ENCODE data around the gene ENOSF1.

Gene ENOSF1

DNA sequence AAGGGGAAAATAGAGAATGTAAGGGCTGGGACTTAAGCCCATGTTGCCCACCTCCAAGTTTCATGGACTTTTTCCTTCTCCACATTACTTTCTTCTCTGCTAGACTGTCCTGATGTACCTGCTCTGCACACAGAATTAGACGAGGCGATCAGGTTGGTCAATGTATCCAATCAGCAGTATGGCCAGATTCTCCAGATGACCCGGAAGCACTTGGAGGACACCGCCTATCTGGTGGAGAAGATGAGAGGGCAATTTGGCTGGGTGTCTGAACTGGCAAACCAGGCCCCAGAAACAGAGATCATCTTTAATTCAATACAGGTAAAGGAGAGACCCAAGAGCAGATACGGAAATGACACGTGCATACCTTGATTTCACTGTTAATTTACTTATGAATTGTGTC lies 71.2 kb downstream of the ENOSF1 start:
- no peak overlapping the region for H2AFZ ChIP-seq (ENCODE audit: low read depth, low read length, severe bottlenecking)

DNA sequence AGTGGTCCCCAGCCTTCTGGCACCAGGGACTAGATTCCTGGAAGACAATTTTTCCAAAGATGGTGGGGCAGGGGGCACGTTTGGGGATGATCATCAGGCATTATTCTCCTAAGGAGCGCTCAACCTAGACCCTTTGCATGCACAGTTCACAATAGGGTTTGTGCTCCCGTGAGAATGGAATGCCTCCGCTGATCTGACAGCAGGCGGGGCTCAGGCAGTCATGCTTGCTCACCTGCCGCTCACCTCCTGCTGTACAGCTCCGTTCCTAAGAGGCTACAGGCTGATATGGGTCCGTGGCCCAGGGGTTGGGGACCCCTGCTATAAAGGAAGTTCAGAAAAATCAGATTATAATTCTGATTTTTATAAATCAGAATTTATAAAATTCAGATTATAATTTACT lies 77.3 kb downstream of the ENOSF1 start:
- H3K9ac ChIP-seq (ENCODE audit: low read length) = no peak overlapping the region
- H2AFZ ChIP-seq (ENCODE audit: low read depth, low read length, severe bottlenecking) = no peak overlapping the region
- TF ChIP-seq CTCF (IDR thresholded peaks at IDR 0.05; ENCODE audit: insufficient read depth, low read length, poor library complexity, severe bottlenecking) = no peak
- no peak for TF ChIP-seq EZH2phosphoT487 (conservative IDR thresholded peaks at IDR 0.05; ENCODE audit: low read length)
- no peaks in the 10 kb centered on the region for H3K79me2 ChIP-seq (ENCODE audit: insufficient read depth, low read length)
- no peaks in the 10 kb centered on the region for H4K20me1 ChIP-seq (ENCODE audit: low read depth, low read length)
- no peaks in the 10 kb centered on the region for H3F3A ChIP-seq (ENCODE audit: insufficient read depth)
- no peak overlapping the region for H3K4me3 ChIP-seq (ENCODE audit: insufficient read depth, low read length, poor library complexity, severe bottlenecking)
- H3K4me2 ChIP-seq (ENCODE audit: low read depth, low read length, poor library complexity, severe bottlenecking) = no peak overlapping the region
- no peaks in the 10 kb centered on the region for H3K9me3 ChIP-seq (ENCODE audit: insufficient read depth, low read length)
- no peak overlapping the region for H3K27ac ChIP-seq (ENCODE audit: low read depth, low read length)
- H3K9me2 ChIP-seq (replicated peaks; ENCODE audit: insufficient read depth, low read length) = no peaks in the 10 kb centered on the region
- no peaks in the 10 kb centered on the region for H3K27me3 ChIP-seq (ENCODE audit: low read length)
- H3K36me3 ChIP-seq (ENCODE audit: low read length) = no peaks in the 10 kb centered on the region

More for the DNA sequence above, 71.2 kb downstream of the ENOSF1 start:
- Histone ChIP-seq H3K79me2 (ENCODE audit: insufficient read depth, low read length) (no peaks in the 10 kb centered on the region), H3K9me3 (ENCODE audit: insufficient read depth, low read length) (no peaks in the 10 kb centered on the region), H3K4me3 (ENCODE audit: insufficient read depth, low read length, poor library complexity, severe bottlenecking) (no peak overlapping the region), H3K9ac (ENCODE audit: low read length) (no peak overlapping the region), H3K36me3 (ENCODE audit: low read length) (no peaks in the 10 kb centered on the region), H3K27ac (ENCODE audit: low read depth, low read length) (no peak overlapping the region), H3F3A (ENCODE audit: insufficient read depth) (no peaks in the 10 kb centered on the region), H3K9me2 (replicated peaks; ENCODE audit: insufficient read depth, low read length) (no peaks in the 10 kb centered on the region), H3K27me3 (ENCODE audit: low read length) (no peaks in the 10 kb centered on the region), H4K20me1 (ENCODE audit: low read depth, low read length) (no peaks in the 10 kb centered on the region), H3K4me2 (ENCODE audit: low read depth, low read length, poor library complexity, severe bottlenecking) (no peak overlapping the region)
- TF ChIP-seq EZH2phosphoT487 (conservative IDR thresholded peaks at IDR 0.05; ENCODE audit: low read length) = no peak
- TF ChIP-seq CTCF (IDR thresholded peaks at IDR 0.05; ENCODE audit: insufficient read depth, low read length, poor library complexity, severe bottlenecking) = no peak

GRCh38 chr18:634551-635045 lies 77.8 kb downstream of the ENOSF1 start:
- TF ChIP-seq EZH2phosphoT487 (conservative IDR thresholded peaks at IDR 0.05; ENCODE audit: low read length) (no peak), CTCF (IDR thresholded peaks at IDR 0.05; ENCODE audit: insufficient read depth, low read length, poor library complexity, severe bottlenecking) (no peak)
- Histone ChIP-seq H3K4me3 (ENCODE audit: insufficient read depth, low read length, poor library complexity, severe bottlenecking) (no peak overlapping the region), H3K27me3 (ENCODE audit: low read length) (no peaks in the 10 kb centered on the region), H3K9me2 (replicated peaks; ENCODE audit: insufficient read depth, low read length) (no peaks in the 10 kb centered on the region), H4K20me1 (ENCODE audit: low read depth, low read length) (no peaks in the 10 kb centered on the region), H3K4me2 (ENCODE audit: low read depth, low read length, poor library complexity, severe bottlenecking) (no peak overlapping the region), H3K36me3 (ENCODE audit: low read length) (no peaks in the 10 kb centered on the region), H3K9ac (ENCODE audit: low read length) (no peak overlapping the region), H3K79me2 (ENCODE audit: insufficient read depth, low read length) (no peaks in the 10 kb centered on the region), H3K9me3 (ENCODE audit: insufficient read depth, low read length) (no peaks in the 10 kb centered on the region), H2AFZ (ENCODE audit: low read depth, low read length, severe bottlenecking) (no peak overlapping the region), H3K27ac (ENCODE audit: low read depth, low read length) (no peak overlapping the region), H3F3A (ENCODE audit: insufficient read depth) (no peaks in the 10 kb centered on the region)

All from SU-DHL-6 (cell line).